HG03135 (cell line): ENCODE results near the gene PRCP.
"Not testable (repeated sequence)": the region's sequence is repeated elsewhere in the genome, so short reads cannot be mapped to it uniquely, and the experiment has no call there.

Experiments
- ATAC-seq: cut with Tn5 transposase; IDR thresholded peaks from one replicate; pipeline ENCODE4 v1.9.1; 2021; ENCODE audit warnings: mild to moderate bottlenecking, moderate library complexity; ENCODE audit not compliant: unreplicated experiment

Gene PRCP

GRCh38 chr11:82900277-82901164 lies at the start of gene PRCP:
TSS of gene PRCP (minus strand) at chr11:82900430. CDS start at chr11:82900402, 28 bp downstream.
- ATAC-seq, result peak; percentile 79

- ATAC-seq, result no peak
Measured at GRCh38 chr11:82949352-82949751, 49.1 kb upstream of the PRCP start.

GRCh38 chr11:82945682-82946081 lies 45.5 kb upstream of the PRCP start:
- no peak for ATAC-seq

- not testable (repeated sequence) for ATAC-seq
Measured at GRCh38 chr11:82945041-82945440, 44.8 kb upstream of the PRCP start.

DNA sequence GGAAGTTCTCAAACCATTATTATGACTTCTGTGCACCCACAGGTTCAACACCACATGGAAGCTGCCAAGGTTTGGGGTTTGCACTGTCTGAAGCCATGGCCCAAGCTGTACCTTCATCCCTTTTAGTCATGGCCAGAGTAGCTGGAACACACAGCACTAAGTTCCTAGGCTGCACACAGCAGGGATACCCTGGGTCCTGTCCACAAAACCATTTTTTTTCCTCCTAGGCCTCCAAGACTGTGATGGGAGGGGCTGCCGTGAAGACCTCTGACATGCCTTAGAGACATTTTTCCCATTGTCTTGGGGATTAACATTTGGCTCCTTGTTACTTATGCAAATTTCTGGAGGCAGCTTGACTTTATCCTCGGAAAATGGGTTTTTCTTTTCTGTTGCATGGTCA lies 44.0 kb upstream of the PRCP start:
- ATAC-seq, result no peak

- not testable (repeated sequence) for ATAC-seq
Measured at GRCh38 chr11:82943430-82943829, 43.2 kb upstream of the PRCP start.

DNA sequence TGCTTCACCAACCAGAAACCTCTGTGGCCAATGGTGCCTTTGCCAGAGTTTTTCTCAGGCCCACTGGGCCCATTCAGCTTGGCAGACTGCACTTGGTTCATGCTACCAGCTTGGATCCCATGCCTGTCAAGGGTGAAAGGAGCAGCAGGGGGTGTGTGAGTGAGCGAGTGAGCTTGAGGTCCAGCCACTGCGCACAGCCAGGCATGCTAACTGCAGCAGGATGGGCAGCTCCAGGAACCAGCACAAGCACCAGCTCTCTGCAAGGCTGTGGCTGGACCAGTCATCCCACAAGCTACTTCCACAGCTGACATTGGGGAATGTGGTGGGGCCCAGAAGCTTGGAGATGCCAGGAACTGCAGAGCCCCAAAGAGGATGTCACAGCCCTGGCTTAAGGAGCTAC lies 42.1 kb upstream of the PRCP start:
- no peak for ATAC-seq

- ATAC-seq, result no peak
Measured at GRCh38 chr11:82939456-82939855, 39.2 kb upstream of the PRCP start.

DNA sequence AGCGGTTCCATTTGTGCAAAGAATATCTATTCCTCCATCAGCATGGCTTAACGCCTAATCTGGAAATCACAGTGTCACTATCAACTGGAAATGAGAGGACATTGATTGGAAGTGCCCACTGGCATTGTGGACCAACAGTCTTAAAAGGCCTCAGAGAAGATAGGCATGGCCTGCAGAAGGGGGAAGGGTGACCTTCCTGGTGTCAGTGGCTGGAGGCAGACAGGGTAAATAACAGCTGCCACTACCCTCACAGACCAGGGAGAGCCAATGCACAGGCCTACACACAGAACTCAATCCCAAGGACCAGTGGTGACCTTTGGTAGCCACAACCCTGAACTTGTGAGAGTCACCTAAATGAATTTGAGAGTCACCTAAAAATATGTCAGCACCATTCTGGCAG lies 37.3 kb upstream of the PRCP start:
- ATAC-seq, result no peak

- no peak for ATAC-seq
Measured at GRCh38 chr11:82936261-82936660, 36.0 kb upstream of the PRCP start.

DNA sequence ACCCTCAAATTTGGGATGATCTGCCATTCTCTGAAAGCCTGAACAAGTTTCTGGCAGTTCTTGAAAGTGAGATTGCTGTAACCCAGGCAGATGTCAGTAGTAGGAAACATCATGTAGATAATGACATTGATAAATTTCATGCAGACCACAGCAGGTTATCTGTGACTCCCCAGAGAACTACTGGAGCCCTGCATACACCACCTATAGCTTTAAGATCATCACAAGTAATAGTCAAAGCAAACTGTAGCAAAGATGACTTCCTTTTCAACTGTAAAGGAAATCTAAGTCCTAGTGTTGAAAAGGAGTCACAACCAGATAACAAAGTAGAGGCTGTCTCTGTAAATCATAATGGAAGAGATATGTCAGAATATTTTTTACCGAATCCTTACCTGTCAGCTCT lies 32.3 kb upstream of the PRCP start:
- ATAC-seq, result no peak

GRCh38 chr11:82930734-82931133 lies 30.5 kb upstream of the PRCP start:
- ATAC-seq, result no peak

- ATAC-seq, result no peak
Measured at GRCh38 chr11:82930229-82930628, 30.0 kb upstream of the PRCP start.

DNA sequence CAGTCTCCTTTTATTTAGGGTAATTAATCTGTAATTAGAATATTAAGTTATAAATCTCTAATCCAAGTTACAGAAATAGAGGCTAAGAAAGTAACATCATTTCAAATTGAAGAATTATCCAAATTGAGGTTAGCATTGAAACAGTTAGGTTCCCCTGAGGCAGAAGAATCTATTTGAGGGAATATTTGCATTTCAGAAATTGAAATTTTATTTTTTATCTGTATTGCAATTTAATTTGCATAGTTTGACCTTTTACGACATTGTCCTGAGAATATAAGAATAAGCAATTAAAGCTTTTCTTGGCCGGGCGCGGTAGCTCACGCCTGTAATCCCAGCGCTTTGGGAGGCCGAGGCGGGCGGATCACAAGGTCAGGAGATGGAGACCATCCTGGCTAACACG lies 28.9 kb upstream of the PRCP start:
- ATAC-seq, result no peak

DNA sequence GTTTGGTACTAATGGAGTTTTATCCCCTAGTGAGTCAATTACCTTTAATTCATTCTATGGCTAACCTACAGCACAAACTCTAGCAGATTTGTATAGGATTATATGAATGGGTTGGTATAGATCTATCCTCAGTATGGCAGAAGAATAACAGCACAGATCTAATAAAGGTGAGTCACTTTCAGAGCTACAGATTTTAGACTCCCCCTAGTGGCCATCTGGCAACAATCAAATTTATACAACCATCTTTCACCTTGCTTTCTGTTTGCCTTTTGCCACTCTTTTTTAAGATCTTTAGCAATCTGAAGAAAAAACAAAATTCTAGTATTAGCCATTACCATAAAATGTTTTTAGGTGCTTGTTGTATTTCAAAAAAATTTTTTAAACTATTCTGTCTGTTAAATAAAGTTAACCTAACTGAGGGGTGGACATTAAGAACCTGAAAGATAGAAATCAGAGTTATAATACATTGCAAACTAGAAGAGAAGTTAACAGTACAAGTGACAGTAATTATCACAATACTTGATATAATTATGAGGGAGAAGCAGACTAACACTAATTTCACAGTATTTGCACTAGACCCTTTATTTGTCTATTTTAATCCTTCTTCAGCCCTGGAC lies 27.1 kb upstream of the PRCP start:
- peak; percentile 77 for ATAC-seq

GRCh38 chr11:82924522-82925224 lies 24.4 kb upstream of the PRCP start:
- ATAC-seq, result no peak

DNA sequence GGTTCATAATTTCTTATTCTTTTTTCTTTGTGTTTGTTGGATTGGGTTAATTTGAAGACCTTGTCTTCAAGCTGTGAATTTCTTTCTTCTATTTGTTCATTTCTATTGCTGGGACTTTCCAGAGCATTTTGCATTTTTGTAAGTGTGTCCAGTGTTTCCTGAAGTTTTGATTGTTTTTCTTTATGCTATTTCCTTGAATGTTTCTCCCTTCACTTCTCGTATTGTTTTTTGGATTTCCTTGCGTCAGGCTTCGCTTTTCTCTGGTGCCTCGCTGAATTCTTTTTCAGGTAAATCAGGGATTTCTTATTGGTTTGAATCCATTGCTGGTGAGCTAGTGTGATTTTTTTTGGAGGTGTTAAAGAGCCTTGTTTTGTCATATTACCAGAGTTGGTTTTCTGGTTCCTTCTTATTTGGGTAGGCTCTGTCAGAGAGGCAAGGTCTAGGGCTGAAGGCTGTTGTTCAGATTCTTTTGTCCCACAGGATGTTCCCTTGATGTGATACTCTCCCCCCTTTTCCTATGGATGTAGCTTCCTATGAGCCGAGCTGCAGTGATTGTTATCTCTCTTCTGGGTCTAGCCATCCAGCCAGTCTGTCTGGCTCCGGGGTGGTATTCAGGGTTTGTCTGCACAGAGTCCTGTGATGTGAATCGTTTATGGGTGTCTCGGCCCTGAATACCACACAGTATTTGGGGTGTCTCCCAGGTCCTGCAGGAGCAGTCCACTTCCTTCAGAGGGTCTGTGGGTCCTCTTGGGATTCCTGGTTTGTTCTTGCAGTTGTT lies 22.4 kb upstream of the PRCP start:
- not testable (repeated sequence) for ATAC-seq

GRCh38 chr11:82920227-82920626 lies 20.0 kb upstream of the PRCP start:
- ATAC-seq, result not testable (repeated sequence)

DNA sequence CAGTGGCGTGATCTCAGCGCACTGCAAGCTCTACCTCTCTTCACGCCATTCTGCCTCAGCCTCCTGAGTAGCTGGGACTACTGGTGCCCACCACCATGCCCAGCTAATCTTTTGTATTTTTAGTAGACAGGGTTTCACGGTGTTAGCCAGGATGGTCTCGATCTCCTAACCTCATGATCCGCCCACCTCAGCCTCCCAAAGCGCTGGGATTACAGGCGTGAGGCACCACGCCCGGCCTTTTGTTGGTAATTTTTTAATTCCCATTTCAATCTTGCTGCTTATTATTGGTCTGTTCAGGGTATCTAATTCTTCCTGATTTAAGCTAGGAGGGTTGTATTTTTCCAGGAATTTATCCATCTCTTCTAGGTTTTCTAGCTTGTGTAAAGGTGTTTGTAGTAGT lies 19.6 kb upstream of the PRCP start:
- ATAC-seq, result not testable (repeated sequence)

GRCh38 chr11:82909015-82909640 lies 8.9 kb upstream of the PRCP start:
- no peak for ATAC-seq
